Measurements from ENCODE around the gene GSDMA.

DNA sequence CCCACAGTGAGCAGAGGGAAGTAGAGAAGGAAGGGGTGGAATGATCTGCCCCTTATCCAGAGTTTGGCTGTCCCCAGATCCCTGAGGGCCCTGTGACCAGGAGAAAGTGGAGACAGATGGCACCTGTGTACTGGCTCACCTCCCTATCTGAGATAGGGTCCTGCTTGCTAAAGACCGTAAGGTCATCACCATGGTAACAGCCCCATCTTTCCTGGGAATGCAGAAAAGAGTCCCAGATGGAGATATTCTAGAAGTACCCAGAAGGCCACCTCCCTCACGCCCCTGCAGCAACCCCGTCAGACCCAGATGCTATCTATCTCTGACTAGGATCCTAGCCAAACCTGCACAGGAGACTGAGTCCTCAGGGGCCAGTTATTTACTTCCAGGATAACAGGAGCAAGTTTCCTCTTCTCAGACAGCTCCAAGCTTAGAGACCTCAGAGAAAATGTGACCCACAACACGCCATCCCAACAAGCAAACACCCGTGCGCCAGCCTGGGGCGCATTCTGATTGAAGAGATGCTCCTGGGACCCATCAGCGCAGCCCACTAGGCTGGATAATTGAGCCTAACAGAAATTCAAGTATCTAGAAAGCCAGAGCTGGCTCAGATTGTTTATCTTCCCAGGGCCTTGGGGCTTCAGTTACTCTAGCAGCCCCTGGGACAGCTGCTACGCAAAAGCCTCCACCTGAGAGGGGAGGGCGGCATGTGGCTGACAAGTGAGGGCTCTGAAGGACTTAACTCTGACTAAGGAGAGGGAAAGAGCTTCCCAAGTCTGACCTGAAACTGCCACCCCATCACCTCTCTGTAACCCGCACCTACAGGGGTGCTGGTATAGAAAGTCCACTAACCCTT lies 37.3 kb upstream of the GSDMA start:
- TF ChIP-seq CTCF (IDR thresholded peaks at IDR 0.05) (no peak), POLR2A (IDR thresholded peaks at IDR 0.05) (no peak)
